Suprapubic skin (tissue), 3 donors: ENCODE results near the gene NFIA.

Experiments used
- CTCF ChIP-seq, 2 donors: fragments of 200-600 bp in 1 of 2; fragments of 450-650 bp in 1 of 2; sonication (generic) in 1 of 2; IDR thresholded peaks; one replicate each; pipeline ENCODE4 v1.5.1; 2016 to 2019; ENCODE audit warnings: antibody characterized with exemption in 2 of 2, mild to moderate bottlenecking in 1 of 2, moderate library complexity in 1 of 2
- POLR2A ChIP-seq, 2 donors: fragments of 450-650 bp; IDR thresholded peaks; one replicate each; pipeline ENCODE4 v1.6.1; 2017; ENCODE audit warnings: antibody characterized with exemption in 2 of 2, mild to moderate bottlenecking in 2 of 2, moderate library complexity in 2 of 2

- no peak for TF ChIP-seq POLR2A (IDR thresholded peaks at IDR 0.05)
- peak; percentile 52 to 64 for TF ChIP-seq CTCF (IDR thresholded peaks at IDR 0.05)
Observed at GRCh38 chr1:61337981-61338848, 255.9 kb downstream of the NFIA start.
